ENCODE measurements around the gene COG8. TPM values are rescaled to one million over a fixed set of nuclear protein-coding genes. Genes with fewer than 3 reads are reported as not detected.
A peak's percentile ranks its signal among the peaks of the same experiment; 100 is the strongest.

The COG8 gene
- polyA plus RNA-seq, result 10 to 100 TPM; 12.9 to 13.5 TPM

- H3K27me3 ChIP-seq (ENCODE audit: control insufficient read depth in 1 of 2, insufficient read depth in 2 of 2, low read length in 2 of 2), result no peaks in the 10 kb centered on the region
- peaks cover 0 to 14% of the 10 kb centered on the region in 2 donors for H3K36me3 ChIP-seq (ENCODE audit: control insufficient read depth in 2 of 2, insufficient read depth in 2 of 2, low read length in 1 of 2)
- H3K4me3 ChIP-seq (ENCODE audit: low read depth in 1 of 2, low read length in 2 of 2), result peak within 1 kb of the TSS; percentile 59 to 94
- peaks cover 4 to 7% of the 10 kb centered on the region in 2 donors for H3K4me1 ChIP-seq (ENCODE audit: control insufficient read depth in 2 of 2, insufficient read depth in 2 of 2, low read length in 1 of 2)
- H3K27ac ChIP-seq (ENCODE audit: low read depth in 2 of 2, low read length in 1 of 2), result peak within 1 kb of the TSS; percentile 83 to 98
- no peaks in the 10 kb centered on the region for H3K9me3 ChIP-seq (ENCODE audit: control insufficient read depth in 2 of 2, insufficient read depth in 1 of 2, low read depth in 1 of 2, low read length in 1 of 2)
- 0% methylated on average over 68 to 77 of the region's 77 CpGs for WGBS, 2 donors
Observed at GRCh38 chr16:69339289-69340094, at the start of gene COG8, which contains the start of gene NIP7. Gene COG8, minus strand, starts transcription at chr16:69339564. Its CDS starts 12 bp downstream, at chr16:69339552. Gene NIP7, plus strand, starts transcription at chr16:69339772. Its CDS starts 58 bp downstream, at chr16:69339830.

GRCh38 chr16:69386596-69386995, 47.2 kb upstream of the COG8 start:
- no peak overlapping the region for H3K27ac ChIP-seq (ENCODE audit: low read depth in 2 of 2, low read length in 1 of 2)
- H3K27me3 ChIP-seq (ENCODE audit: control insufficient read depth in 1 of 2, insufficient read depth in 2 of 2, low read length in 2 of 2), result no peaks in the 10 kb centered on the region
- H3K36me3 ChIP-seq (ENCODE audit: control insufficient read depth in 2 of 2, insufficient read depth in 2 of 2, low read length in 1 of 2), result peaks cover 3% of the 10 kb centered on the region in 2 donors
- 70 to 84% methylated on average over 1 of the region's 1 CpG for WGBS, 2 donors
- H3K9me3 ChIP-seq (ENCODE audit: control insufficient read depth in 2 of 2, insufficient read depth in 1 of 2, low read depth in 1 of 2, low read length in 1 of 2), result no peaks in the 10 kb centered on the region
- no peaks in the 10 kb centered on the region for H3K4me1 ChIP-seq (ENCODE audit: control insufficient read depth in 2 of 2, insufficient read depth in 2 of 2, low read length in 1 of 2)
- no peak overlapping the region for H3K4me3 ChIP-seq (ENCODE audit: low read depth in 1 of 2, low read length in 2 of 2)

GRCh38 chr16:69384974-69385373, 45.6 kb upstream of the COG8 start:
- H3K4me3 ChIP-seq (ENCODE audit: low read depth in 1 of 2, low read length in 2 of 2), result peak overlapping the region; percentile 77 to 82
- WGBS, 2 donors, result 2 to 3% methylated on average over 6 of the region's 6 CpGs
- H3K36me3 ChIP-seq (ENCODE audit: control insufficient read depth in 2 of 2, insufficient read depth in 2 of 2, low read length in 1 of 2), result peaks cover 3% of the 10 kb centered on the region in 2 donors
- no peaks in the 10 kb centered on the region for H3K9me3 ChIP-seq (ENCODE audit: control insufficient read depth in 2 of 2, insufficient read depth in 1 of 2, low read depth in 1 of 2, low read length in 1 of 2)
- peak overlapping the region; percentile 96 to 98 for H3K27ac ChIP-seq (ENCODE audit: low read depth in 2 of 2, low read length in 1 of 2)
- H3K4me1 ChIP-seq (ENCODE audit: control insufficient read depth in 2 of 2, insufficient read depth in 2 of 2, low read length in 1 of 2), result no peaks in the 10 kb centered on the region
- no peaks in the 10 kb centered on the region for H3K27me3 ChIP-seq (ENCODE audit: control insufficient read depth in 1 of 2, insufficient read depth in 2 of 2, low read length in 2 of 2)

- H3K4me1 ChIP-seq (ENCODE audit: control insufficient read depth in 2 of 2, insufficient read depth in 2 of 2, low read length in 1 of 2), result no peaks in the 10 kb centered on the region
- no peaks in the 10 kb centered on the region for H3K9me3 ChIP-seq (ENCODE audit: control insufficient read depth in 2 of 2, insufficient read depth in 1 of 2, low read depth in 1 of 2, low read length in 1 of 2)
- no peak overlapping the region for H3K4me3 ChIP-seq (ENCODE audit: low read depth in 1 of 2, low read length in 2 of 2)
- peaks cover 3% of the 10 kb centered on the region in 2 donors for H3K36me3 ChIP-seq (ENCODE audit: control insufficient read depth in 2 of 2, insufficient read depth in 2 of 2, low read length in 1 of 2)
- H3K27me3 ChIP-seq (ENCODE audit: control insufficient read depth in 1 of 2, insufficient read depth in 2 of 2, low read length in 2 of 2), result no peaks in the 10 kb centered on the region
- 99 to 100% methylated on average over 2 of the region's 2 CpGs for WGBS, 2 donors
- H3K27ac ChIP-seq (ENCODE audit: low read depth in 2 of 2, low read length in 1 of 2), result no peak overlapping the region
Observed at GRCh38 chr16:69382421-69382820, 43.1 kb upstream of the COG8 start.

- Histone ChIP-seq H3K4me3 (ENCODE audit: low read depth in 1 of 2, low read length in 2 of 2) (no peak overlapping the region), H3K27me3 (ENCODE audit: control insufficient read depth in 1 of 2, insufficient read depth in 2 of 2, low read length in 2 of 2) (no peaks in the 10 kb centered on the region), H3K36me3 (ENCODE audit: control insufficient read depth in 2 of 2, insufficient read depth in 2 of 2, low read length in 1 of 2) (peaks cover 3% of the 10 kb centered on the region in 2 donors), H3K4me1 (ENCODE audit: control insufficient read depth in 2 of 2, insufficient read depth in 2 of 2, low read length in 1 of 2) (no peaks in the 10 kb centered on the region), H3K9me3 (ENCODE audit: control insufficient read depth in 2 of 2, insufficient read depth in 1 of 2, low read depth in 1 of 2, low read length in 1 of 2) (no peaks in the 10 kb centered on the region), H3K27ac (ENCODE audit: low read depth in 2 of 2, low read length in 1 of 2) (no peak overlapping the region)
- WGBS, 2 donors, result 76 to 77% methylated on average over 2 of the region's 2 CpGs
Observed at GRCh38 chr16:69381231-69381630, 41.9 kb upstream of the COG8 start.

GRCh38 chr16:69378760-69379159, 39.4 kb upstream of the COG8 start:
- Histone ChIP-seq H3K27me3 (ENCODE audit: control insufficient read depth in 1 of 2, insufficient read depth in 2 of 2, low read length in 2 of 2) (no peaks in the 10 kb centered on the region), H3K27ac (ENCODE audit: low read depth in 2 of 2, low read length in 1 of 2) (no peak overlapping the region), H3K36me3 (ENCODE audit: control insufficient read depth in 2 of 2, insufficient read depth in 2 of 2, low read length in 1 of 2) (peaks cover 3% of the 10 kb centered on the region in 2 donors), H3K9me3 (ENCODE audit: control insufficient read depth in 2 of 2, insufficient read depth in 1 of 2, low read depth in 1 of 2, low read length in 1 of 2) (no peaks in the 10 kb centered on the region), H3K4me1 (ENCODE audit: control insufficient read depth in 2 of 2, insufficient read depth in 2 of 2, low read length in 1 of 2) (no peaks in the 10 kb centered on the region), H3K4me3 (ENCODE audit: low read depth in 1 of 2, low read length in 2 of 2) (no peak overlapping the region)
- 67 to 76% methylated on average over 1 of the region's 1 CpG for WGBS, 2 donors

- H3K4me3 ChIP-seq (ENCODE audit: low read depth in 1 of 2, low read length in 2 of 2), result no peak overlapping the region
- WGBS, 2 donors, result 93 to 100% methylated on average over 1 of the region's 1 CpG
- H3K4me1 ChIP-seq (ENCODE audit: control insufficient read depth in 2 of 2, insufficient read depth in 2 of 2, low read length in 1 of 2), result no peaks in the 10 kb centered on the region
- peaks cover 3% of the 10 kb centered on the region in 2 donors for H3K36me3 ChIP-seq (ENCODE audit: control insufficient read depth in 2 of 2, insufficient read depth in 2 of 2, low read length in 1 of 2)
- no peaks in the 10 kb centered on the region for H3K27me3 ChIP-seq (ENCODE audit: control insufficient read depth in 1 of 2, insufficient read depth in 2 of 2, low read length in 2 of 2)
- H3K9me3 ChIP-seq (ENCODE audit: control insufficient read depth in 2 of 2, insufficient read depth in 1 of 2, low read depth in 1 of 2, low read length in 1 of 2), result no peaks in the 10 kb centered on the region
- no peak overlapping the region for H3K27ac ChIP-seq (ENCODE audit: low read depth in 2 of 2, low read length in 1 of 2)
Observed at GRCh38 chr16:69378036-69378435, 38.7 kb upstream of the COG8 start.

- no peak overlapping the region for H3K4me3 ChIP-seq (ENCODE audit: low read depth in 1 of 2, low read length in 2 of 2)
- H3K27me3 ChIP-seq (ENCODE audit: control insufficient read depth in 1 of 2, insufficient read depth in 2 of 2, low read length in 2 of 2), result no peaks in the 10 kb centered on the region
- no peaks in the 10 kb centered on the region for H3K36me3 ChIP-seq (ENCODE audit: control insufficient read depth in 2 of 2, insufficient read depth in 2 of 2, low read length in 1 of 2)
- no peaks in the 10 kb centered on the region for H3K9me3 ChIP-seq (ENCODE audit: control insufficient read depth in 2 of 2, insufficient read depth in 1 of 2, low read depth in 1 of 2, low read length in 1 of 2)
- H3K4me1 ChIP-seq (ENCODE audit: control insufficient read depth in 2 of 2, insufficient read depth in 2 of 2, low read length in 1 of 2), result no peaks in the 10 kb centered on the region
- 97 to 100% methylated on average over 10 of the region's 10 CpGs for WGBS, 2 donors
- H3K27ac ChIP-seq (ENCODE audit: low read depth in 2 of 2, low read length in 1 of 2), result no peak overlapping the region
Observed at GRCh38 chr16:69376393-69377059, 37.2 kb upstream of the COG8 start.

GRCh38 chr16:69373019-69373418, 33.7 kb upstream of the COG8 start:
- peaks cover 0 to 9% of the 10 kb centered on the region in 2 donors for H3K36me3 ChIP-seq (ENCODE audit: control insufficient read depth in 2 of 2, insufficient read depth in 2 of 2, low read length in 1 of 2)
- H3K4me3 ChIP-seq (ENCODE audit: low read depth in 1 of 2, low read length in 2 of 2), result no peak overlapping the region
- H3K27ac ChIP-seq (ENCODE audit: low read depth in 2 of 2, low read length in 1 of 2), result no peak overlapping the region
- H3K4me1 ChIP-seq (ENCODE audit: control insufficient read depth in 2 of 2, insufficient read depth in 2 of 2, low read length in 1 of 2), result no peaks in the 10 kb centered on the region
- H3K27me3 ChIP-seq (ENCODE audit: control insufficient read depth in 1 of 2, insufficient read depth in 2 of 2, low read length in 2 of 2), result no peaks in the 10 kb centered on the region
- 93 to 95% methylated on average over 1 of the region's 1 CpG for WGBS, 2 donors
- no peaks in the 10 kb centered on the region for H3K9me3 ChIP-seq (ENCODE audit: control insufficient read depth in 2 of 2, insufficient read depth in 1 of 2, low read depth in 1 of 2, low read length in 1 of 2)
